Sigmoid colon (tissue), 4 donors: ENCODE data around the gene LTB4R.

ENCODE experiments used
- EP300 ChIP-seq, 4 donors: sonication (generic); formaldehyde crosslinking; IDR thresholded peaks; one replicate each; pipeline ENCODE4 v1.6.1; 2017; ENCODE audit warnings: antibody characterized with exemption in 4 of 4
- POLR2A ChIP-seq, 2 donors: fragments of 450-650 bp; IDR thresholded peaks; one replicate each; pipeline ENCODE4 v1.6.1; 2016; ENCODE audit warnings: antibody characterized with exemption in 2 of 2, mild to moderate bottlenecking in 2 of 2, moderate library complexity in 2 of 2
- POLR2AphosphoS5 ChIP-seq, 4 donors: sonication (generic); formaldehyde crosslinking; IDR thresholded peaks; one replicate each; pipeline ENCODE4 v1.6.1; 2017; ENCODE audit warnings: antibody characterized with exemption in 4 of 4
- TF ChIP-seq, protein P1 (sequence below), 4 experiments: fragments of 450-650 bp in 3 of 4; fragments of 200-600 bp in 1 of 4; IDR thresholded peaks; one replicate each; pipeline ENCODE4 v1.5.1; 2016 to 2019; ENCODE audit warnings: antibody characterized with exemption in 4 of 4, mild to moderate bottlenecking in 3 of 4, moderate library complexity in 2 of 4

- TF ChIP-seq, protein P1, sequence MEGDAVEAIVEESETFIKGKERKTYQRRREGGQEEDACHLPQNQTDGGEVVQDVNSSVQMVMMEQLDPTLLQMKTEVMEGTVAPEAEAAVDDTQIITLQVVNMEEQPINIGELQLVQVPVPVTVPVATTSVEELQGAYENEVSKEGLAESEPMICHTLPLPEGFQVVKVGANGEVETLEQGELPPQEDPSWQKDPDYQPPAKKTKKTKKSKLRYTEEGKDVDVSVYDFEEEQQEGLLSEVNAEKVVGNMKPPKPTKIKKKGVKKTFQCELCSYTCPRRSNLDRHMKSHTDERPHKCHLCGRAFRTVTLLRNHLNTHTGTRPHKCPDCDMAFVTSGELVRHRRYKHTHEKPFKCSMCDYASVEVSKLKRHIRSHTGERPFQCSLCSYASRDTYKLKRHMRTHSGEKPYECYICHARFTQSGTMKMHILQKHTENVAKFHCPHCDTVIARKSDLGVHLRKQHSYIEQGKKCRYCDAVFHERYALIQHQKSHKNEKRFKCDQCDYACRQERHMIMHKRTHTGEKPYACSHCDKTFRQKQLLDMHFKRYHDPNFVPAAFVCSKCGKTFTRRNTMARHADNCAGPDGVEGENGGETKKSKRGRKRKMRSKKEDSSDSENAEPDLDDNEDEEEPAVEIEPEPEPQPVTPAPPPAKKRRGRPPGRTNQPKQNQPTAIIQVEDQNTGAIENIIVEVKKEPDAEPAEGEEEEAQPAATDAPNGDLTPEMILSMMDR (IDR thresholded peaks at IDR 0.05) = no peak
- no peak for TF ChIP-seq EP300 (IDR thresholded peaks at IDR 0.05)
- TF ChIP-seq POLR2A (IDR thresholded peaks at IDR 0.05) = no peak
- no peak for TF ChIP-seq POLR2AphosphoS5 (IDR thresholded peaks at IDR 0.05)
Measured at GRCh38 chr14:24338843-24339242, 27.5 kb downstream of the LTB4R start.
